Astrocyte (in vitro differentiated cells and primary cell): ENCODE data around the gene CACHD1. TPM values are rescaled to one million over a fixed set of nuclear protein-coding genes. Genes with fewer than 3 reads are reported as not detected.

Experiments
- DNase-seq: peaks from one replicate; pipeline ENCODE4 v3.0.0-alpha.2; 2010; ENCODE audit warnings: low read depth
- FAIRE-seq: peaks from 2 replicates; lab custom pipeline; 2011; peaks lifted over from hg19 to GRCh38; lab: Jason Lieb, UNC
- H2AFZ ChIP-seq: 2 replicates; pipeline ENCODE4 v1.6.0; 2012; ENCODE audit warnings: low read depth, low read length, inconsistent platforms
- H3K27ac ChIP-seq: 2 replicates; pipeline ENCODE4 v1.5.1; 2011; ENCODE audit warnings: low read depth, low read length, inconsistent platforms
- H3K27me3 ChIP-seq: 2 replicates; pipeline ENCODE4 v1.6.0; 2011; ENCODE audit warnings: low read length, inconsistent platforms; ENCODE audit not compliant: insufficient read depth
- H3K36me3 ChIP-seq: 2 replicates; pipeline ENCODE4 v1.5.1; 2011; ENCODE audit warnings: low read length, inconsistent platforms; ENCODE audit not compliant: insufficient read depth
- H3K4me1 ChIP-seq: 2 replicates; pipeline ENCODE4 v1.5.1; 2011; ENCODE audit warnings: low read length, inconsistent platforms; ENCODE audit not compliant: insufficient read depth
- H3K4me2 ChIP-seq: 2 replicates; pipeline ENCODE4 v1.6.0; 2012; ENCODE audit warnings: low read length, inconsistent platforms
- H3K4me3 ChIP-seq: 2 replicates; pipeline ENCODE4 v1.5.1; 2011; ENCODE audit warnings: low read depth, mild to moderate bottlenecking, low read length, inconsistent platforms; ENCODE audit not compliant: insufficient read depth
- H3K79me2 ChIP-seq: 2 replicates; pipeline ENCODE4 v1.6.0; 2012; ENCODE audit warnings: mild to moderate bottlenecking, low read length, inconsistent platforms; ENCODE audit not compliant: insufficient read depth
- H3K9ac ChIP-seq: 2 replicates; pipeline ENCODE4 v1.6.0; 2012; ENCODE audit warnings: mild to moderate bottlenecking, low read length, inconsistent platforms
- H3K9me3 ChIP-seq: 2 replicates; pipeline ENCODE4 v1.5.1; 2012; ENCODE audit warnings: low read depth, mild to moderate bottlenecking, low read length, inconsistent platforms; ENCODE audit not compliant: insufficient read depth
- H4K20me1 ChIP-seq: 2 replicates; pipeline ENCODE4 v1.6.0; 2012; ENCODE audit warnings: low read length, inconsistent platforms; ENCODE audit not compliant: insufficient read depth
- H3K27ac Mint-ChIP-seq: one replicate; pipeline ENCODE4 v1.8.0; 2021; ENCODE audit warnings: mild to moderate bottlenecking, mixed read lengths; ENCODE audit not compliant: unreplicated experiment
- H3K27me3 Mint-ChIP-seq: one replicate; pipeline ENCODE4 v1.8.0; 2021; ENCODE audit warnings: low read depth, mixed read lengths; ENCODE audit not compliant: unreplicated experiment
- H3K36me3 Mint-ChIP-seq: one replicate; pipeline ENCODE4 v1.8.0; 2021; ENCODE audit warnings: low read depth, mixed read lengths; ENCODE audit not compliant: unreplicated experiment
- H3K4me1 Mint-ChIP-seq: one replicate; pipeline ENCODE4 v1.8.0; 2021; ENCODE audit warnings: low read depth, mixed read lengths; ENCODE audit not compliant: unreplicated experiment
- H3K4me3 Mint-ChIP-seq: one replicate; pipeline ENCODE4 v1.8.0; 2021; ENCODE audit warnings: mild to moderate bottlenecking, moderate library complexity, mixed read lengths; ENCODE audit not compliant: unreplicated experiment
- H3K9me3 Mint-ChIP-seq: one replicate; pipeline ENCODE4 v1.8.0; 2021; ENCODE audit warnings: mild to moderate bottlenecking, mixed read lengths; ENCODE audit not compliant: unreplicated experiment
- EZH2 ChIP-seq: IDR thresholded peaks from 2 replicates; pipeline ENCODE4 v1.6.1; 2012; ENCODE audit warnings: mild to moderate bottlenecking, low read length, inconsistent platforms; ENCODE audit not compliant: insufficient read depth
- total RNA-seq: library from RNA; stranded (reverse); gene quantifications from 2 replicates; pipeline ENCODE4 v1.2.1, GENCODE V29; 2021
- TF ChIP-seq, protein P1 (sequence below): IDR thresholded peaks from 2 replicates; pipeline ENCODE4 v1.5.1; 2011; ENCODE audit warnings: low read depth, mild to moderate bottlenecking, inconsistent platforms, low read length, moderate library complexity; ENCODE audit not compliant: insufficient read depth

CACHD1 gene
- total RNA-seq, 1 donor from 2014 or later: 21.2 TPM

DNA sequence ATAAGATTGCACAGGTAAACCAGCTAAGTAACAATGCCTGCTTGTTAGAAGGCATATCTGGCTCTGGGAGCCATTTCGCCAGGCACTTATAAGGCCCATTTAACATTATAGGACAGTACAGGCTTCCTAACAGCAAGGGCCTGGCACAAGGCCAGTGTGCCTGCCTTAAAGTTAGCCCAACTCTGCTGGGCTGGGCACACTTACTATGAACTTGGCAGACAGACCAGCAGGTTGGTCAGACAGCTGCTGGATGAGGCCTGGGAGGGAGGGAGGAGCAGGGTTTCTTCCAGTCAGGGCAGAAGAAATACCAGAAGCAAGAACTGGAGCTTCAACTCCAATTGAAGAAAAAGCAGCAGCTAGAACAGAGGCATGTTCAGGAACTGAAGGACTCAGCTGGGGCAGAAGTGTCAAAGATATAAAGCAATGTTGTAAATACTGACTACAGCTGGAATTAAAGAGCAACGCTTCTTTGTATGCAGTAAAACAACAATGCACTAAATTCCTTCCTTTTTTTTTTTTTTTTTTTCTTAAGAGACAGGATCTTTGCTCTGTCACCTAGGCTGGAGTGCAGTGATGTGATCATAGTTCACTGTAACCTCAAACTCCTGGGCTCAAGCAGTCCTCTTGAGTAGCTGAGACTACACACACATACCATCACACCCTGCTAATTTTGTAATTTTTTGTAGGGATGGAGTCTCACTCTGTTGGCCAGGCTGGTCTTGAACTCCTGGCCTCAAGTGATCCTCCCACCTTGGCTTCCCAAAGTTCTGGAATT, 4.9 kb downstream of the CACHD1 start:
- H3K9ac ChIP-seq: no peak overlapping the region
- DNase-seq: no peak
- H3K9me3 Mint-ChIP-seq: peaks cover 1% of the 10 kb centered on the region
- H3K27ac Mint-ChIP-seq: no peak overlapping the region
- peaks cover 50% of the 10 kb centered on the region for H3K4me1 Mint-ChIP-seq
- no peak overlapping the region for H2AFZ ChIP-seq
- peaks cover 30% of the 10 kb centered on the region for H3K79me2 ChIP-seq
- no peaks in the 10 kb centered on the region for H3K27me3 ChIP-seq
- peaks cover 19% of the 10 kb centered on the region for H3K4me1 ChIP-seq
- no peak for FAIRE-seq
- H3K4me3 ChIP-seq: no peak overlapping the region
- no peak overlapping the region for H3K27ac ChIP-seq
- peaks cover 49% of the 10 kb centered on the region for H4K20me1 ChIP-seq
- no peaks in the 10 kb centered on the region for H3K9me3 ChIP-seq
- H3K4me2 ChIP-seq: no peak overlapping the region
- H3K36me3 Mint-ChIP-seq: no peaks in the 10 kb centered on the region
- H3K36me3 ChIP-seq: no peaks in the 10 kb centered on the region
- no peak for TF ChIP-seq EZH2
- TF ChIP-seq, protein P1, sequence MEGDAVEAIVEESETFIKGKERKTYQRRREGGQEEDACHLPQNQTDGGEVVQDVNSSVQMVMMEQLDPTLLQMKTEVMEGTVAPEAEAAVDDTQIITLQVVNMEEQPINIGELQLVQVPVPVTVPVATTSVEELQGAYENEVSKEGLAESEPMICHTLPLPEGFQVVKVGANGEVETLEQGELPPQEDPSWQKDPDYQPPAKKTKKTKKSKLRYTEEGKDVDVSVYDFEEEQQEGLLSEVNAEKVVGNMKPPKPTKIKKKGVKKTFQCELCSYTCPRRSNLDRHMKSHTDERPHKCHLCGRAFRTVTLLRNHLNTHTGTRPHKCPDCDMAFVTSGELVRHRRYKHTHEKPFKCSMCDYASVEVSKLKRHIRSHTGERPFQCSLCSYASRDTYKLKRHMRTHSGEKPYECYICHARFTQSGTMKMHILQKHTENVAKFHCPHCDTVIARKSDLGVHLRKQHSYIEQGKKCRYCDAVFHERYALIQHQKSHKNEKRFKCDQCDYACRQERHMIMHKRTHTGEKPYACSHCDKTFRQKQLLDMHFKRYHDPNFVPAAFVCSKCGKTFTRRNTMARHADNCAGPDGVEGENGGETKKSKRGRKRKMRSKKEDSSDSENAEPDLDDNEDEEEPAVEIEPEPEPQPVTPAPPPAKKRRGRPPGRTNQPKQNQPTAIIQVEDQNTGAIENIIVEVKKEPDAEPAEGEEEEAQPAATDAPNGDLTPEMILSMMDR: no peak
- peak overlapping the region; percentile 43 for H3K4me3 Mint-ChIP-seq
- H3K27me3 Mint-ChIP-seq: no peaks in the 10 kb centered on the region

GRCh38 chr1:64476251-64476952, 6.5 kb downstream of the CACHD1 start:
- Mint-ChIP-seq H3K4me3 (peak overlapping the region; percentile 0), H3K27ac (peak overlapping the region; percentile 55), H3K9me3 (no peaks in the 10 kb centered on the region), H3K27me3 (no peaks in the 10 kb centered on the region), H3K36me3 (no peaks in the 10 kb centered on the region), H3K4me1 (peaks cover 61% of the 10 kb centered on the region)
- FAIRE-seq (peak; percentile 96), DNase-seq (peak; percentile 91)
- Histone ChIP-seq H3K79me2 (peaks cover 32% of the 10 kb centered on the region), H3K9ac (no peak overlapping the region), H3K27ac (no peak overlapping the region), H3K4me3 (no peak overlapping the region), H3K4me2 (peak overlapping the region; percentile 46), H3K27me3 (no peaks in the 10 kb centered on the region), H2AFZ (no peak overlapping the region), H4K20me1 (peaks cover 49% of the 10 kb centered on the region), H3K36me3 (no peaks in the 10 kb centered on the region), H3K9me3 (no peaks in the 10 kb centered on the region), H3K4me1 (peaks cover 23% of the 10 kb centered on the region)
- TF ChIP-seq, protein P1: no peak
